ES-I3 (cell line): Measurements from ENCODE around the gene KLF13.

Source experiments
- H3K36me3 ChIP-seq: 2 replicates; pipeline ENCODE4 v1.6.1; 2013; ENCODE audit warnings: mild to moderate bottlenecking, low read length, control low read depth, moderate library complexity; ENCODE audit not compliant: insufficient read depth
- H3K4me1 ChIP-seq: 2 replicates; pipeline ENCODE4 v1.6.1; 2013; ENCODE audit warnings: mild to moderate bottlenecking, control low read depth, low read length; ENCODE audit not compliant: insufficient read depth
- H3K9ac ChIP-seq: 2 replicates; pipeline ENCODE4 v1.6.1; 2013; ENCODE audit warnings: low read depth, mild to moderate bottlenecking, low read length, moderate library complexity
- H3K9me3 ChIP-seq: 2 replicates; pipeline ENCODE4 v1.6.1; 2013; ENCODE audit warnings: mild to moderate bottlenecking, low read length, moderate library complexity; ENCODE audit not compliant: control insufficient read depth, insufficient read depth

The KLF13 gene

GRCh38 chr15:31385736-31386135 is 59.1 kb downstream of the KLF13 start:
- Histone ChIP-seq H3K9me3 (no peaks in the 10 kb centered on the region; the same call in none of the 2 replicates), H3K36me3 (no peaks in the 10 kb centered on the region), H3K9ac (no peak overlapping the region), H3K4me1 (no peaks in the 10 kb centered on the region)

GRCh38 chr15:31387092-31387478 is 60.5 kb downstream of the KLF13 start:
- no peaks in the 10 kb centered on the region; the same call in none of the 2 replicates for H3K9me3 ChIP-seq
- no peaks in the 10 kb centered on the region for H3K4me1 ChIP-seq
- H3K9ac ChIP-seq: no peak overlapping the region
- no peaks in the 10 kb centered on the region for H3K36me3 ChIP-seq

GRCh38 chr15:31387479-31388118 is 61.0 kb downstream of the KLF13 start:
- Histone ChIP-seq H3K4me1 (no peaks in the 10 kb centered on the region), H3K9me3 (no peaks in the 10 kb centered on the region; the same call in none of the 2 replicates), H3K9ac (no peak overlapping the region), H3K36me3 (no peaks in the 10 kb centered on the region)

GRCh38 chr15:31389576-31389975 is 62.9 kb downstream of the KLF13 start:
- no peaks in the 10 kb centered on the region for H3K36me3 ChIP-seq

GRCh38 chr15:31390029-31390428 is 63.4 kb downstream of the KLF13 start:
- H3K9me3 ChIP-seq: no peaks in the 10 kb centered on the region; the same call in none of the 2 replicates
- no peak overlapping the region for H3K9ac ChIP-seq
- H3K36me3 ChIP-seq: no peaks in the 10 kb centered on the region
- no peaks in the 10 kb centered on the region for H3K4me1 ChIP-seq

More at GRCh38 chr15:31389576-31389975, 62.9 kb downstream of the KLF13 start:
- H3K9me3 ChIP-seq: no peaks in the 10 kb centered on the region; the same call in none of the 2 replicates
- no peaks in the 10 kb centered on the region for H3K4me1 ChIP-seq
- no peak overlapping the region for H3K9ac ChIP-seq

GRCh38 chr15:31390777-31391486 is 64.3 kb downstream of the KLF13 start:
- Histone ChIP-seq H3K36me3 (no peaks in the 10 kb centered on the region), H3K9me3 (no peaks in the 10 kb centered on the region; the same call in none of the 2 replicates), H3K9ac (no peak overlapping the region), H3K4me1 (no peaks in the 10 kb centered on the region)

GRCh38 chr15:31391687-31392671 is 65.3 kb downstream of the KLF13 start:
- no peaks in the 10 kb centered on the region for H3K36me3 ChIP-seq
- H3K9me3 ChIP-seq: no peaks in the 10 kb centered on the region; the same call in none of the 2 replicates
- H3K4me1 ChIP-seq: peaks cover 5% of the 10 kb centered on the region
- H3K9ac ChIP-seq: peak overlapping the region; percentile 90

GRCh38 chr15:31392761-31393401 is 66.2 kb downstream of the KLF13 start:
- H3K4me1 ChIP-seq: peaks cover 11% of the 10 kb centered on the region
- no peaks in the 10 kb centered on the region for H3K36me3 ChIP-seq
- peak overlapping the region; percentile 72 for H3K9ac ChIP-seq
- no peaks in the 10 kb centered on the region; the same call in none of the 2 replicates for H3K9me3 ChIP-seq

- H3K9ac ChIP-seq: peak overlapping the region; percentile 72; the same call in 1 of the 2 replicates
- no peaks in the 10 kb centered on the region for H3K36me3 ChIP-seq
- no peaks in the 10 kb centered on the region; the same call in none of the 2 replicates for H3K9me3 ChIP-seq
- peaks cover 17% of the 10 kb centered on the region for H3K4me1 ChIP-seq
Measured at GRCh38 chr15:31393444-31394091, 66.9 kb downstream of the KLF13 start.

- Histone ChIP-seq H3K9ac (peak overlapping the region; percentile 18; the same call in 1 of the 2 replicates), H3K36me3 (no peaks in the 10 kb centered on the region), H3K4me1 (peaks cover 21% of the 10 kb centered on the region), H3K9me3 (no peaks in the 10 kb centered on the region)
Measured at GRCh38 chr15:31396881-31397560, 70.4 kb downstream of the KLF13 start.

- Histone ChIP-seq H3K36me3 (no peaks in the 10 kb centered on the region), H3K9ac (no peak overlapping the region), H3K4me1 (peaks cover 21% of the 10 kb centered on the region)
Measured at GRCh38 chr15:31397851-31398661, 71.4 kb downstream of the KLF13 start.

GRCh38 chr15:31398677-31399301 is 72.2 kb downstream of the KLF13 start:
- Histone ChIP-seq H3K9ac (no peak overlapping the region), H3K4me1 (peaks cover 21% of the 10 kb centered on the region), H3K36me3 (no peaks in the 10 kb centered on the region), H3K9me3 (no peaks in the 10 kb centered on the region)

More at GRCh38 chr15:31397851-31398661, 71.4 kb downstream of the KLF13 start:
- no peaks in the 10 kb centered on the region for H3K9me3 ChIP-seq
